Peyer's patch (tissue), 4 donors: Measurements from ENCODE around the gene SLC66A1.

Experiments used
- CTCF ChIP-seq, 6 experiments: fragments of 450-650 bp in 4 of 6; fragments of 200-600 bp in 2 of 6; sonication (generic) in 1 of 6; IDR thresholded peaks; one replicate each; pipeline ENCODE4 v1.5.1; 2017 to 2019; ENCODE audit warnings: antibody characterized with exemption in 6 of 6, mild to moderate bottlenecking in 3 of 6, moderate library complexity in 1 of 6
- POLR2A ChIP-seq, 2 donors: fragments of 450-650 bp; IDR thresholded peaks; one replicate each; pipeline ENCODE4 v1.5.1; 2017; ENCODE audit warnings: antibody characterized with exemption in 2 of 2, mild to moderate bottlenecking in 2 of 2, moderate library complexity in 2 of 2

DNA sequence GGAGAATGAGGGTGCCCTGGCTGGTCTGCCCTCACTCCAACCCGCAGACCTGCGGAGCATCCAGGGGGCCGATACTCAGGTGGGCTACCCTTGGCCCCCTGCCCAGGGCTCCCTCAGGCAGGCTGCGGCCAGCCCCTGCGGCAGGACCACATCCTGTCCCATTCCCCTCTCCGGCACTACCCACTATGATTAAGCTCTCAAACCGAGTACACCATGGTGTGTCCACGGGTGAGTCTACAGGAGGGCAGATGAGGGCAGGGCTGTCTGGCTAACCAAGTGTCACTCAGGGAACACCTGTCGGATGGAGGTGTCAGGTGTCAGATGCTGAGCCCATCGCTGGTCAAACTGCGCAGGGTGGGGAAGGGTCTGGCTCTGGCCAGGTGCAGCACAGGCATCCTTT is 47.2 kb downstream of the SLC66A1 start:
- TF ChIP-seq POLR2A (IDR thresholded peaks at IDR 0.05) (no peak), CTCF (IDR thresholded peaks at IDR 0.05) (no peak)
